Measurements from ENCODE around the gene LYL1.

The LYL1 gene

DNA sequence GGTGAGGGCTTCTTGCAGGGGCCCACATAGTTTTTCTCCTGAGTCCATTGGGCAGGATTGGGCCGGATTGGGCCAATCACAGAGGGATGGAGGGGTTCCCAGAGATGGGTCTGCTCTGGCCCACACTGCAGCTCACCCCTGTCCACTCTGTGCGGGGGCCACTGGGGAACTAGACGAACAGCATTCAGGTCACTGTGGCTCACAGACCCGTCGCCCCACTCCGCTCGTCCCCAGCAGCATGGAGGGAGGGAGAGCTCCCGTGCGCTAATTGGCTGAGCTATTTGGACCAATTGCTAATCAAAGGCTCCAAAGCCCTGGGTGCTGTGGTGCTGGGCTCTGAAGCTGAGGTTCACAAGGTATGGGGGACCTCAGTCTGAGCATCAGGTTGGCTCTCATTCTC is 26.7 kb upstream of the LYL1 start:
- DNase-seq (ENCODE audit: low read depth in 3 of 3), result no peak

DNA sequence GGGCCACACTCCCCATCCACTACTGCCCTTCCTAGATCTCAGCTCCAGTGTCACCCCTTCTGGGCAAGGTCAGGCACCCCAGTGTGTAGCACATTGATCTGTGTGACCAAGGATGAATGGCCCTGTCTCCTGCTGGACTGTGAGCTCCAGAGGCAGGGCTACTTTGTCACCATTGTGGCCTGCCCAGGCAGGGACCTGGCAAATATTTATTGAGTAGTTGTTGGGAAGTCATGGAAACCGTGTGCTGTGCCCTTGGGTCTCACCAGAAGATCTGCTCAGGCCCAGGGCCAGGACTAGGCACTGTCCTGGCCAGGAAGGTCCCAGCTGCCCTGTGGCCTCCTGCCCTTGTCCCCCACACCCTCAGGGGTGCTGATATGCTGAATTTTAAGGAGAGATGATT is 25.9 kb upstream of the LYL1 start:
- no peak for DNase-seq (ENCODE audit: low read depth in 3 of 3)

DNA sequence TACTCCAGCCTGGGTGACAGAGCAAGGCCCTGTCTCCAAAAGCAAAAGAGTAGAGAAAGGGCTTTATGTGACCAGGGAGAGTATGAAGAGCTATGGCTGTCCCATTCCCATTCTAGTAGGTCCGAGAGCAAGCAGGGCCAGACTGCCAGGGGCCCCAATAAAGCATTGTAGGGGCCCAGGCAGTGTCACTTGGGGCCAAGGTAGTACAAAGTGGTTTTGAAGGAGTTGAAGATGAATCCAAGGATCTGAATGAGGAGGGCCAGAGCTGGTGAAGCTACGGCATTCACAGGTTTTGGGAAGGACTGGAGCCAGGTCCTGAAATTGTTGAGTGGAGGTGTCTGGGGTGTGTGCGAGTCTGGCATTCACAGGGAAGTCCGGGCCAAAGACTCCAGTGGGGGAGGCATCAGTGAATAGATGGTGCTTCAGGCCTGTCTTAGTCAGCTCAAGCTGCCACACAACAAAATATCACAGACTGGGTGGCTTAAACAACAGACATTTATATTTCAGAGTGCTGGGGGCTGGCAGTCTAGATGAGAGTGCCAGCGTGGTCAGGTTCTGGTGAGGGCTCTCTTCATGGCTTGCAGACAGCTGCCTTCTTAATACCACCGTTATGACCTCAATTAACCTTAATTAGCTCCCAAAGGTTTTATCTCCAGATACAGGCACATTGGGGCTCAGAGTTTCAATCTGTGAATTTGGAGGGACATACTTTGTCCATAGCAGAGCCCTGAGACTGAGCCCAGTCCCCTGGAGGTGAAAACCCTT is 25.3 kb upstream of the LYL1 start:
- DNase-seq (ENCODE audit: low read depth in 3 of 3), result no peak

DNA sequence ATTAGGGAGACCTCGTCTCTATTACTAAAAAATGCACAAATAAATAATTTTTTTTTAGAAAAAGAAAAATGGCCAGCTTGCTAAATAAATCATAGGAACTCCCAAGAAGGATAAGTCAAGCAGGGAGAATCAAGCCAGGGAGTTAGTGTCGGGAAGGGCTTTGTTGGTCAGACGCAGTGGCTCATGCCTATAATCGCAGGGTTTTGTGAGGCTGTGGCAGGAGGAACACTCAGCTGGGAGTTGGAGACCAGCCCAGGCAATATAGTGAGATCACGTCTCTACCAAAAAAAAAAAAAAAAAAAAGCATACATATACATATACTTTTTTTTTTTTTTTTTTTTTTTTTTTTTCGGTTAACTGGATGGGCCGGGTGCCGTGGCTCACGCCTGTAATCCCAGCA is 24.4 kb upstream of the LYL1 start:
- no peak for DNase-seq (ENCODE audit: low read depth in 3 of 3)

DNA sequence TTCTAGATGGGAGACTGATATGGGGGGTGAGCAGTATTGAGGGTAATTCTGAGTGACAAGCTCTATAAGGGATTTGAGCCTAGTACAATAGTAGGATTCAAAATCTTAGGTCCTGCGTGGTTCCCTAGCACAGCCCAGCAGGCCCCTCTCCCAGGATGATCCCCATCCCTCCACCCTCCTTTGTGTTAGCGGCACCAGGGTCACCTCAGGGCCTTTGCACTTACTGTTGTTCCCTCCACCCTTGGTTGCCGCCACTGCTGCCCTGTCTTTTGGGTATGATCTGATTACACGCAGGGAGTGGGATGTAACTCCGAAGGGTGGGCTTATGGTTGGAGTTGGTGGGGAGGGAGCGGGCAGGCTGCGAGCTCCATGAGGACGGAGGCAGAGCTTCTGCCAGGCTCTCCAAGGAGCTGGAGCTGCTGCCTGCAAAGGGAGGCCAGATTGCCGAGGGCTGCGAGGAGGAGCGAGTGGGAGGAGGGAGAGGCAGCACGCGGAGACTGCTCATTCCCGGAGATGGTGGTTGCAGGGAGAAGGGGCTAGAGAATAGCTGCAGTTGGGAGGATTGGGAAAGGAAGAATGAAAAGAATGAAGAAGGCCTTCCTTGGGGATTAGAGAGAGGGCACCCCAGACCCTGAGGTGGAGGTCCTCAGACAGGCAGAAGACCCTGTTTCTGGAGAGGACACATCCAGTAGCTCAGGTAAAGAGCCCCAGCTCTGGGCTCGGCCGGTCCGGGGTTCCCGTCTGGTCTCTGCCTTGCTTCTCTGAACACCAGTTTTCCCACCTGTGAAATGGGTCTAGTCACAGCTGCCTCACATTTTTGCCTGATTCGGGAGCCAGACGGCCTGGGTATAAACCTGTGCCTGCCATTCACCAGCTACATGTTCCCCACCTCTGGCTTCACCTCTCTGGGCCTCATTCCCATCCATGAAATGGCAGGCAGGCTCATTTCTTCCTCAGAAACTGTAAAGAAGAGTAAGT is 20.6 kb upstream of the LYL1 start:
- DNase-seq (ENCODE audit: low read depth in 3 of 3), result no peak

DNA sequence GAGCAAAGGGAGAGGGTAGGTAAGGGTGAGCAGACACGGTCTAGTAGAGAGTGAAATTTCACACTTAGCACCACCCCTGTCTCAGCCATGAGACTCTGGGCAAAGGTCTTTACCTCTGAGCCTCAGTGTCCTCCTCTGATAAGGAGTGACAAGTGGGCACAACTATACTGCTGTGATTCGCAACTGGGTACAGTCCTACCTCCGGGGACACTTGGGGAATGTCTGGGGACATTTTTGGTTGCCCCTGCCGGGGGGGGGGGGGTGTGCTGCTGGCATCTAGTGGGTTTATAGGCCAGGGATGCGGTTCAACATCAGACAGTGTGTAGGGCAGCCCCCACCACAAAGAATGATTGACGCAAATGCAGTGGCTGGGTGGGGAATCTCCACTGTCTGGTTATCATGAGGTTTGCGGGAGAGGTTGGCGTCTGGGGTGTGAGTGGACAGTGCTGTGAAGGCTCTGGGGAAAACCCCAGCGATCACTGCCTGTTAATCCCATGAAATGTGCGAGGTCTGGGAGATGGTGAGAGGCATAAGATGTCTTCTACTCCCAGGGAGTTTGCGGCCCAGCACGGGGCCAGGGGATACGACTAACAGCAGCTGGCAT is 19.7 kb upstream of the LYL1 start:
- DNase-seq (ENCODE audit: low read depth in 3 of 3), result no peak

DNA sequence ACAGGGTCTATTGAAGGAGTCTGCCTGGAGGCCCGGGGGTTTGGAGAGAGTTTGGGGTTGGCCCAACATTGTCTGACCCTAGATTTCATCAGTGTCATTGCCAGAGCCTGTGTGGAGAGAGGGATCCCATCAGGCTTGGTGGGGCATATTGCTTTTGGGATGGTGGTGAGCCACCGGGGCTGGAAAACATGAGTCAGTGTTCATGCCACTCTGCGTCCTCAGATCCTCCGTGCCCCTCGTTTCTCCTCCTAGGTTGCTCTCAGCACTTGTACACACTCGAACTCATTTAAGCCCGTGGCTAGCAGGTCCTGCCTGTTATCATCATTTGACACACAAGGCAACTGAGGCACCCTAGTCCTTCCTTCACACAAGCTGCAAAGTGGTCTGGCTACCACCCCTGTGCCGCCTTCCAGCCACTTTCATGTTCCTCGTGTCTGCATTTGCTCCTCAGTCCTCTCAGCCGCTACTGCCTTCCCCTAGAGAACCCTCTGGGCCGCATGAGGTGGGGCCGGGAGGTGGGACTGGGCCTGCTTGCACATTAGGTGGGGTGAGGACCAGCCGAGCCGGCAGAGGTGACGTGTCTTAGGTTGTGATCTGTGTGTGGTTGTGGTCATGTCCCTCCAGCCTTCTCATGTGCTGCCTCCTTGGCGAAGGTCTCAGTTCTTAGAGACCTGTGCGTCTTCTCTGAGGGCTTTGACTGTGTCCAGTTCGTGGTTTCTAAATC is 19.1 kb upstream of the LYL1 start:
- DNase-seq (ENCODE audit: low read depth in 3 of 3), result no peak

DNA sequence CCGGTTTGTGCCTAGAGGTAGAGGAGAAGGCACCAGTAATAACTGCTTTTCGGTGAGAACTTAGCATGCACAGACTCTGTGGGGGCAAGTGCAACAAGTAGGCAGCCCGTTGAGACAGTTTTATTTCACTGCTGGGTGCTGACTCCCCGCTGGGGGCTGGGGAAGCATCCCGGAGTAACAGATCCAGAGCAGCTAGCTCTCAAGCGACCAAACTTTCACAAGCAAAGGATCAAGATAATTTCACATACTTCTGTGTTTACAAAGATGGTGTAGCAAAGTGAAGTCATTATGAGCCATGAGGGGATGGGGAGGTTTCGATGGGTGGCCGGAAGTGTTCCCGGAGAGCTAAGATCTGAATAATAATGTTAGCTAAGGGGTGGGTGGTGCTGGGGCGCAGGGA is 18.2 kb upstream of the LYL1 start:
- DNase-seq (ENCODE audit: low read depth in 3 of 3), result no peak

DNA sequence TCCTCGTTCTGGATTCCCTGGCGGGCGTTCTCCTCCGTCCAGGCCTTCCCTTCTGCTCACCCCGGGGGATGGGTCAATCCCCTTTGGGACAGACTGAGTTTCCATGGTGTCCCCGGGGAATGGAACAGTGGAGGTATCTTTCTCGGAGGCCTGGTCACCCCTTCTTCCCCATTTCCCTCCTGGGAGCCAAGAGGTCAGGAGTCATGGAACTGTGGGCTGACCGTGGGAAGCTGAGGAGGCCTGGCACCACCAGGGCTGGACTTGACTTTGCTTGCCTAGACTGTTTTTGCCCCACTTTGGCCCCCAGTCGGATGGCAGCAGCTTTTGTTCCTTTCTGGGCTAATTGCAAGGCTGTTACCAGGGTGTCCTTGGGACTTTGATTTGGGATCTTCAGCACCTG is 17.4 kb upstream of the LYL1 start:
- DNase-seq (ENCODE audit: low read depth in 3 of 3), result no peak

DNA sequence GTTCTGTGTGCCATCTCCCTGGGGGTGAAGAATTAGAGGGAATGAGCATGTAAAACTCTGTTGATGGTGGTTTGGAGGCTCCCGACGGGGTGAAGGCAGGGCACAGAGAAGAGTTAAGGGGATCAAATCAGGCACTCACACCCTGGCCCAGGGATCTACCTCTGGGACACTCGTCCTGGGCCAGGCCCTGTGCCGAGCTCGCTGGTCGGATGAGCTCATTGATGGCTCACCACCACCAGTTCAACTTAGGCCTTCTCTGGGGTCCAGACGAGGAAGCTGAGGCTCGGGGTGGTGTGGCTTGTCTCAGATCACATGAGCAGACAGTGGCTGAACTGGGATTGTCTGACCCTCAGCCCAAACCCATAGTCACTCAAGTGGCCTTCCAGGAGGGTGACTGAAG is 17.0 kb upstream of the LYL1 start:
- DNase-seq (ENCODE audit: low read depth in 3 of 3), result no peak

DNA sequence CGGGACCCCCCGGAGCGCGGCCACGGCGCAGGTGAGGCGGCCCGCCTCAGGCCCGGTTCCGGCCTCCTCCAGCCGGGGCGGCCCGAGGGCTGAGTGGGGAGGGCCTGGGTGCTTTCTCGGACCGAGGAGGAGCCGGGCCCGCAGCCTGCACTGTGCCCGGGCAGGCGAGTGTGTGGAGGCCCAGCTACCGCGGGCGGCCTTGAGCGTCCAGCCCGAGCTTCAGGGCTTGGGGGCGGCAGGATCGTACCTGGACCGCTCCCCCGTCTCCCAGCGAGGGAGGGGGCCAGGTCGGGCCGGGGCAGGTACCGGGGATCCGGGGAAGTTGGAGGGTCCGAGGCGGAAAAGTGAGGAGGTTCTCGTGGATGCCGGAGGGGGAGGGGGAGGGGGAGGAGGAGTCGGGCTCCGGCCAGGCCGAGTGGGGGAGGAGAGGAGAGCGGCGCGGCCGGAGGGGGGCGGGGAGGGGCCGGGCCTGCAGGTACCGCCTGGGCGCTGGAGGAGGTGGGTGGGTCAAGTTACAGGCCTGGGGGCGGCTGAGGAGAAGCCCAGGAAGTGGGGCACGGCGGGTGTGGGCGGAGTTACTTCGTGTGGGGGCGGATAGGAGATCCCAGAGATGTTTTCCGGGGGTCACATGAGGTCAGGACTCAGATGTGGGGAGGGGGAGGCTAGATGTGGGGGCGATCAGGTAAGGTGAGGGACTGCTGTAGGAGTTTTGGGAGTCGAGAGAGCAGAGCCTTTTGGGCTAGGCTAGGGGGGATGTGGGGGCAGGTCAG is 16.0 kb upstream of the LYL1 start:
- DNase-seq (ENCODE audit: low read depth in 3 of 3), result peak in 1 of 3 experiments; percentile 59

DNA sequence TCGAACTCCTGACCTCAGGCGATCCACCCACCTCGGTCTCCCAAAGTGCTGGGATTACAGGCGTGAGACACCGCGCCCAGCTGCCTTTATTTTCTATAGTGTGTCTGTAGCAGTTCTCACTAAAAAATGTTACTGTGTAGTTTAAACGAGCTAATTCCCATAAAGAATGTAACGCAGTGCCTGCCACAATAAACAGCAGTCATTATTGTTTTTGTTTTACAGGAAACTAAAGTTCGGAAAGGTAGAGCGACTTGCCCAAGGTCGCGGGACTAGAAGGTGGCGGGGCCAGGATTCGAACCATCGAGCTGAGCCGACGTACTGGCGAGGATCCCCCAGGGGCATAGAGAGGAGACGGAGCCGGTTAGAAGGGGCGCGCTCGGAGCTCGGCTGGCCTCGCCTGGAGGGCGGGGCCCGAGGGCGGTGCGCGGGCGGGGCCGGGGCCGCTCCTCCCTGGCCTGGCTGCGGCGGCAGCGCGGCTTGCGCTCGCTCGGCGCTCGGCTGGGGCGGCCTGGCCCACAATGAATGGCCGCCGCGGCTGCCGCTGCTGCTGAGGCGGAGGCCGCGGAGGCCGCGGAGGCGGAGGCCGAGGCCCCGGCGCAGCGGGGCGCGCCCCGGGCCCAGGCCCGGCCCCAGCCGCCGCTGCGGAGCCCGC is 15.2 kb upstream of the LYL1 start, which contains the start of gene NACC1:
NACC1 (plus strand) TSS at position 493 of the 652 bp plus-strand sequence. CDS start 16,944 bp downstream, outside the sequence.
- DNase-seq (ENCODE audit: low read depth in 3 of 3), result peak; percentile 77 to 91 (median 81)

DNA sequence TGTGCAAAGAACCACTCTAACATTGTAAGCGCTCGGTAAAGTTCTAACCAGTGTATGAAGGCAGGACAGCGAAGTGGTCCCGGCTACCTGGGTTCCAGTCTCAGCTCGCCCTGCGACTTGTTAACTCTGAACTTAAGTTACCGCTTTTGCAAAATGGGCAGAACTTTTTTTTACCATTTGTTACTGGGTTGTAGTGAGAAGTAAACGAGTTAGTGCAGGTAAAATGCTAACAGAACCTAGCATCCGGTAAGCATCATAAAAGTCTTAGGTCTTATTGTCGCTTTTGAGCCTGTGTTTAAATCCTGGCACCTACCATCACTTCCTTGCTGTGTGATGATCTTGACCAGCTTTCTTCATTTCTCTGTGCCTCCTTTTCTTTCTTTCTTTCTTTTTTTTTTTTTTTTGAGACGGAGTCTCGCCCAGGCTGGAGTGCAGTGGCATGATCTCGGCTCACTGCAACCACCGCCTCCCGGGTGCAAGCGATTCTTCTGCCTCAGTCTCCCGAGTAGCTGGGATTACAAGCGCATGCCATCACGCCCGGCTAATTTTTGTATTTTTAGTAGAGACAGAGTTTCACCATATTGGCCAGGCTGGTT is 14.6 kb upstream of the LYL1 start:
- no peak for DNase-seq (ENCODE audit: low read depth in 3 of 3)

DNA sequence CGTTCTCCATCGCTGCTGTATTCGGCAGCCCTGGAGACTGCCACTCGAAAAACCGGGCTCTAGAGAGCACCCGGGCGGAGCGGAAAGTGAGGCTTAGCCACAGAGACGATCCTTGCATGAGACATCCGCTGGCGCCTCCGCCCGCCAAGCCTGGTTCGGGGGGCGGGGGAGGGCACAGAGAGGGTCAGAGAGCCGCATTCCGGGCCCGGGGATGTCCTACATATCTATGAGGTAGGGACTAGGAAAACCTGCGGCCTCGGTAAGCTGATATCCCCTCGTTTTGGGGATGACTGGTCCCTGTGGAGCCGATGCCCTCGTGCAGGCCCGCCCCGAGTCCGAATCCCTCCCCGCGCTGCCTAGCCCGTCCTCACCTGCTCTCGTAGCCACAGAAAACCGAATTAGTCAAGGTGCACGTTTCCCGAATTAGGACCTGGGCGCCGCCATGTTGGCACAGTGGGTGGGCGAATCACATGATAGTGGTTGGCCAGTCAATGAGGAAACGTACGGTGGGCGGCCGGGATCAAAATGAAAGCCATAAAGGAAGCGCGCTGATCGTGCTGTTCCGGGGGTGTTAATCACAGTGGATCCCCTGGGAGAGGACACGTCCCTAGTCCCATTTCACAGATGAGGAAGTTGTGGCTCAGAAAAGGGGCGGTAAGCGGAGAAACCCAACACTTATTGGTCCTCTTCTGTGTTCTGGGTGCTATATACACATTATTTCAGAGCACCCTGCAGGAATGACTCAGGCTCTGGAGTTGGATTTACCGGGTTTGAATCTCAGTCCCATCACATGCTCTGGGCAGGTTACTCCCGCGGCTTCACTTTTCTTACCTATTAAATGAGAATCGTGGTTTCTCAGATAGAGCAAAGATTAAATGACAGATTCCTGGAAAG is 13.9 kb upstream of the LYL1 start, which contains the start of gene TRMT1:
TRMT1 (minus strand) TSS at position 459 of the 894 bp plus-strand sequence; CDS start at position 118, 341 bp downstream.
- DNase-seq (ENCODE audit: low read depth in 3 of 3), result peak; percentile 87 to 95 (median 91)

DNA sequence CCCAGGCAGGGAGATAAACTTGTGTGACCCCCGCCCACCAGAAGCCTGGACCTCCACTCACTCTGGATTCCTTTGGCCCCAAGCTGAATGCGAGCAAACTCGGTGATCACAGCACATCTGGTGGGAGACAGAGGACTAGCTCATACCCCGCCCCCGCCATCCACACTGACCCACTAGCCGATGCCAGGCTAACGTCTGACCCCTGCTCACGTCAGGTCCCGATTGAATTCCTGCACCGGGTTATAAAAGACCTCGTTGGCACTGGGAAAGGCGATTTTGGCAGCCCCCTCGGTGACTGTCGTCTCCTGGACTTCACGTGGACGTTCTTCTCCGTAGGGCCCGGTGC is 13.3 kb upstream of the LYL1 start:
- DNase-seq (ENCODE audit: low read depth in 3 of 3), result no peak

DNA sequence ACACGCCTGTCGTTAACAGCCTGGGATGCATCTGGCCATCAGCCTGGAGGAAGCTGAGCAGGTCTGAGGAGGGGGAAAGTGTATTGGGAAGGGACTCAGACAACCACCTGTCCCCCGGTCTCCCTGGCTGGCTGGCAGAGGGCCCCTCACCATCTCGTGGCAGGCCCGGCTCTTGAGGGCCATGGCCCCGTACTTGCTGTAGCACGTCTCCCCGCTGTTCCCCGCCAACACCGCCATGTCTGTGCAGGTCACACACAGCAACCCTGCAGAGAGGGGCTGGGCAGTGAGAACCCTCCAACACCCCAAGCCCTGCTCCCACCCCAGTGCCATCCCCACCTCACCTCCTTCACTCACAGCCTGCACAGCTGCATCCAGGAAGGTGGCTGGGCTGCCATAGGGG is 9.9 kb upstream of the LYL1 start:
- DNase-seq (ENCODE audit: low read depth in 3 of 3), result no peak

DNA sequence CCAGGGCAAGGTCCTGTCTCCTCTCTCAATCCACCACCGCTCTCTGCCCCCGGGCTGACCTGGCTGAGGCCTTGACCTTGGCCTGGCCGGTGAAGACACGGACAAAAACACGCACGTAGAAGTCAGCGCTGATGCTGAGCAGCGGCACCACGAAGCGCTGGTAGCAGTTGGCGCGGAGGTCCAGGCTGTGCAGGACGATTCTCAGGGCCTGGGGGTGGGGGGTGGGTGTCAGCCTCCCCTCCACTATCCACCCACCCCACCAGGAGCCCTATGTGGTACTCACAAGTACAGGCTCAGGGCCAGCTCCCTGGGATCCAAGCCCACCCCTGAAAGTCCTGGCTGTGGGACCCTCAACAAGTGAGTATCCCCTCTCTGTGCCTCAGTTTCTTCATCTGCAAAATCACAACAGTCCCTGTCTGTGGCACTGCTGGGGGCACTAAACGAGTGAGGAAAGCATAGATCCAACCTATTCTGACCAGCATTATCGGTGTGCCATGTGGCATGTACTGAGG is 7.5 kb upstream of the LYL1 start:
- no peak for DNase-seq (ENCODE audit: low read depth in 3 of 3)

DNA sequence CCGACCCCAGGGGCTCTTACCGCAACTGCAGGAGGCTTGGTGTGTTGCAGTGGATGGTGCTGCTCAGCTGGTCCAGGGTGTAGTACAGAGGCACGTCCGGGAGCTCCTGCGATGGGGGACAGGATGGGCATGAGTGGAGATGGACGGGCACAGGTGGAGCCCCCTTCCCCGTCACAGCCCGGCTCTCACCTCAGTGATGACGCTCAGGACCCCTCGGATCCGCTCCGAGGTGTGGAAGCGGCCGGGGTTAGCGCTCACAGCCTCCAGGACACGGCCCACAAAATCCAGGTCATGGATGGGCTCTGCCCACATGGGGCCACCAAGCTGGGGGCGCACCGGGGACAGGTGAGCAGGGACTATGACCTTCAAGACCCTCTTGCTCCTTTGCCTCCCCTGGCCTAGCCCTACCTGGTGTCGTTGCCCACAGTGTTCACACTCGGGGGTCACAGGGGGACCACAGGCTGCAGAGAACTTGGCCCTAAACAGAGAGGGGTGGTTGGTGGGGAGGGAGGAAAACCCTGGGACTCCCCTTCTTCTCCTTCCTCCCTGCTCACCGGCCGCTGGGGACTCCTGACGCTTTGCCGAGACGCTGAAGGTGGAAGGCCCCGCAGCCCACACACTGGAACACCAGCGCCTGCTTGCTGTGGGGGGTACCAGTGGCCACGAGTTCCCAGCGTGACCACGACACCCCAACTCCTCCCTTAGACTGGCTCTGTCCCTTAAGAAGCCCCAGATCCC is 6.9 kb upstream of the LYL1 start:
- DNase-seq (ENCODE audit: low read depth in 3 of 3), result no peak
